GM12873 (cell line): ENCODE measurements around the gene RMND1.

ENCODE experiments used
- TF ChIP-seq, protein P1 (sequence below): IDR thresholded peaks from 2 replicates; pipeline ENCODE4 v1.5.1; 2012; ENCODE audit warnings: low read depth, mild to moderate bottlenecking, moderate library complexity, low read length, control low read depth; ENCODE audit not compliant: insufficient read depth; ENCODE audit errors: missing control alignments

Gene RMND1

GRCh38 chr6:151370509-151371078 is 81.3 kb downstream of the RMND1 start:
- TF ChIP-seq, protein P1, sequence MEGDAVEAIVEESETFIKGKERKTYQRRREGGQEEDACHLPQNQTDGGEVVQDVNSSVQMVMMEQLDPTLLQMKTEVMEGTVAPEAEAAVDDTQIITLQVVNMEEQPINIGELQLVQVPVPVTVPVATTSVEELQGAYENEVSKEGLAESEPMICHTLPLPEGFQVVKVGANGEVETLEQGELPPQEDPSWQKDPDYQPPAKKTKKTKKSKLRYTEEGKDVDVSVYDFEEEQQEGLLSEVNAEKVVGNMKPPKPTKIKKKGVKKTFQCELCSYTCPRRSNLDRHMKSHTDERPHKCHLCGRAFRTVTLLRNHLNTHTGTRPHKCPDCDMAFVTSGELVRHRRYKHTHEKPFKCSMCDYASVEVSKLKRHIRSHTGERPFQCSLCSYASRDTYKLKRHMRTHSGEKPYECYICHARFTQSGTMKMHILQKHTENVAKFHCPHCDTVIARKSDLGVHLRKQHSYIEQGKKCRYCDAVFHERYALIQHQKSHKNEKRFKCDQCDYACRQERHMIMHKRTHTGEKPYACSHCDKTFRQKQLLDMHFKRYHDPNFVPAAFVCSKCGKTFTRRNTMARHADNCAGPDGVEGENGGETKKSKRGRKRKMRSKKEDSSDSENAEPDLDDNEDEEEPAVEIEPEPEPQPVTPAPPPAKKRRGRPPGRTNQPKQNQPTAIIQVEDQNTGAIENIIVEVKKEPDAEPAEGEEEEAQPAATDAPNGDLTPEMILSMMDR: no peak

GRCh38 chr6:151365233-151365632 is 86.7 kb downstream of the RMND1 start:
- TF ChIP-seq, protein P1: no peak

GRCh38 chr6:151359486-151359885 is 92.4 kb downstream of the RMND1 start:
- TF ChIP-seq, protein P1: no peak

DNA sequence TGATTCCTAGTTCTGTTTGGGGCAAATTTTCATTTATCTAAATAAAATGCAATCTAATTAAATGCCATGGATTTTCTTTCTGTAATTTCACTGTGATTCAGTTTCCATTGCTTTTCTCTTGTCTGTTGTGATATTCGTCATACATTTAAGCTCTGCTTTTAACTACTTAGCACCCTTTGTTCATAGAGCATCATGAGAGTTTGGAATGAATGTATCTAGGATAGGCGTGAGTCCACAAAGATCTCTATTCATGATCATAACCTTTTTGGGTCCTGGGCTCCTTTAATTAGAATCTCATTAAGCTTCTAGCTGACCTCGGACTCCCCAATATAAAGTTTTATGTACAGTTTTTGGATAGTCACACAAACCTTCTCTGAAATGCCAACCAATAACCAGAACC is 93.5 kb downstream of the RMND1 start:
- TF ChIP-seq, protein P1: no peak

DNA sequence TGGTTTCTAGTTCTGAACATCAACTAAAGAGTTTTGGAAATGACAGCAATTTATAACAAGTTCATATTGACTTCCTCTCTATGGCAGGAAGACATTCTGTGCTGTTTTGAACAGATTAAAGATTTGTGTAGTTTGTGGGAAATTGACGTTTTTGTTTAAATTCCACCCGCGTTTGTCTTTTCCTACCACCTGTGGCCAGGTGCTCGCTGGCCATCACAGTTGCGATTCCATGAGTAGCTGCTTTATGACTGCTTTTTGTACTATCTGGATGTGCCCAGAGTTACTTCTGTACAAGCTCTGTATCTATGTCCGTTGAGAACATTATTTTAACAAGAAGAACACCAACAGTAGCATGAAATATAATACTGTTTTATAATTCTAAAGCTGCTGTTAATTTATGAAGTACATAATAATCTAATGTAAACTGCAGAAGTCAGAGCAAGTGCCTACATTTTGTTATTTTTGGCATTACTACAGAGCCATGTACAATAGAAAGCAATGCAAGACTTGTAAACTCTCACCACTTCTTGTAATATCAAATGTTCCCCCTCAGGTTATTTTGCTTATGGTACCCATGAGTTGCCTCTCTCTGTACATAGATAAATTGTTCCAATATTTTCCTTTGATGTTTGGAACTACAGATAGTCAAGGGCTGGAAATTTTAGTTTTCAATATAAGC is 94.0 kb downstream of the RMND1 start:
- TF ChIP-seq, protein P1: no peak
